Naive thymus-derived CD4-positive, alpha-beta T cell (primary cell): ENCODE measurements around the gene SGTA. TPM values are rescaled to one million over a fixed set of nuclear protein-coding genes. Genes with fewer than 3 reads are reported as not detected.

ENCODE experiments used
- ATAC-seq: fragments of 150-1000 bp; cut with Tn5 transposase; 2 replicates; pipeline ENCODE4 v1.10.0; 2021; ENCODE audit warnings: mild to moderate bottlenecking, moderate library complexity
- CTCF ChIA-PET: fragments of 350-600 bp; sonication (Branson Sonifier 250); formaldehyde crosslinking; loops from one replicate; lab custom pipeline; 2021; ENCODE audit warnings: antibody characterized with exemption; lab: Charles Lee
- POLR2A ChIA-PET: fragments of 350-600 bp; sonication (Branson Sonifier 250); formaldehyde crosslinking; loops from one replicate; lab custom pipeline; 2021; ENCODE audit warnings: antibody characterized with exemption, inconsistent platforms; lab: Charles Lee
- DNase-seq, 9 donors: peaks; one replicate each; pipeline versions ENCODE4 v3.0.0 to v3.0.0-alpha.2; 2020 to 2022; ENCODE audit warnings: mixed read lengths in 1 of 9
- H3K27ac ChIP-seq: one replicate; pipeline ENCODE4 v1.7.0; 2013; ENCODE audit warnings: mild to moderate bottlenecking, low read depth, low read length, moderate library complexity
- H3K27me3 ChIP-seq, 2 donors: one replicate each; pipeline ENCODE4 v1.7.0; 2013; ENCODE audit warnings: low read length in 2 of 2, mild to moderate bottlenecking in 2 of 2, moderate library complexity in 2 of 2; ENCODE audit not compliant: control insufficient read depth in 2 of 2, insufficient read depth in 2 of 2
- H3K36me3 ChIP-seq, 3 experiments: 1 replicate in 2 of 3; 2 replicates in 1 of 3; pipeline ENCODE4 v1.7.0; 2013; ENCODE audit warnings: low read length in 3 of 3, mild to moderate bottlenecking in 3 of 3, moderate library complexity in 1 of 3; ENCODE audit not compliant: insufficient read depth in 3 of 3, control insufficient read depth in 2 of 3
- H3K4me1 ChIP-seq, 2 donors: one replicate each; pipeline ENCODE4 v1.7.0; 2013; ENCODE audit warnings: low read length in 2 of 2, mild to moderate bottlenecking in 2 of 2, moderate library complexity in 1 of 2; ENCODE audit not compliant: control insufficient read depth in 2 of 2, insufficient read depth in 2 of 2
- H3K4me3 ChIP-seq: 2 replicates; pipeline ENCODE4 v1.7.0; 2013; ENCODE audit warnings: mild to moderate bottlenecking, low read length
- H3K9me3 ChIP-seq, 3 experiments: 1 replicate in 2 of 3; 2 replicates in 1 of 3; pipeline ENCODE4 v1.7.0; 2013; ENCODE audit warnings: low read length in 3 of 3; ENCODE audit not compliant: control insufficient read depth in 2 of 3
- H3K27ac Mint-ChIP-seq, 9 donors: one replicate each; pipeline ENCODE4 v1.8.0; 2020 to 2022; ENCODE audit warnings: mixed read lengths in 9 of 9, mild to moderate bottlenecking in 8 of 9, moderate library complexity in 5 of 9, inconsistent platforms in 2 of 9
- H3K27me3 Mint-ChIP-seq, 5 donors: one replicate each; pipeline ENCODE4 v1.8.0; 2021 to 2022; ENCODE audit warnings: mixed read lengths in 5 of 5, mild to moderate bottlenecking in 1 of 5
- H3K36me3 Mint-ChIP-seq, 5 donors: one replicate each; pipeline ENCODE4 v1.8.0; 2020 to 2022; ENCODE audit warnings: mixed read lengths in 5 of 5, mild to moderate bottlenecking in 3 of 5, inconsistent platforms in 1 of 5
- H3K4me1 Mint-ChIP-seq, 7 donors: one replicate each; pipeline ENCODE4 v1.8.0; 2020 to 2022; ENCODE audit warnings: mixed read lengths in 7 of 7, mild to moderate bottlenecking in 3 of 7, inconsistent platforms in 1 of 7
- H3K4me3 Mint-ChIP-seq, 10 donors: one replicate each; pipeline ENCODE4 v1.8.0; 2020 to 2022; ENCODE audit warnings: mild to moderate bottlenecking in 10 of 10, mixed read lengths in 10 of 10, moderate library complexity in 6 of 10, inconsistent platforms in 2 of 10
- H3K9me3 Mint-ChIP-seq, 11 donors: one replicate each; pipeline ENCODE4 v1.8.0; 2020 to 2022; ENCODE audit warnings: mixed read lengths in 11 of 11, mild to moderate bottlenecking in 4 of 11, inconsistent platforms in 1 of 11, moderate library complexity in 1 of 11
- intact Hi-C, 2 donors: fragments of 100-400 bp; cut with micrococcal nuclease; formaldehyde crosslinking; loops; one replicate each; pipeline ENCODE4 v1.15.1; 2023
- polyA plus RNA-seq, 2 donors: library from polyadenylated mRNA; unstranded; fragments of 300-500 nt; fragmentation: Illumina TruSeq; gene quantifications; one replicate each; pipeline ENCODE4 v1.2.3, GENCODE V29; 2021
- total RNA-seq, 6 experiments: library from RNA in 5 of 6; stranded (reverse) in 5 of 6; gene quantifications; 1 replicate in 5 of 6; 2 replicates in 1 of 6; pipeline ENCODE4 v1.2.3 and lab custom pipeline; 2021 to 2026

SGTA gene
- total and polyA plus RNA-seq, 7 experiments from 2014 or later = 25.3 to 47.8 (median 37.9) TPM

- Mint-ChIP-seq H3K27ac (no peak overlapping the region), H3K36me3 (peaks cover 6 to 32% (median 25%) of the 10 kb centered on the region in 5 donors), H3K4me3 (no peak overlapping the region), H3K9me3 (no peaks in the 10 kb centered on the region), H3K4me1 (peaks cover 10 to 37% (median 24%) of the 10 kb centered on the region in 7 donors), H3K27me3 (no peaks in the 10 kb centered on the region)
- ChIA-PET POLR2A (interaction anchor here (0.6 kb wide), 1 partner anchor 19 kb away, joined by 3 read pairs; no protein-coding TSS in a partner anchor), CTCF (interaction anchor here (0.6 kb wide), 1 partner anchor 45 kb away, joined by 5 read pairs; no protein-coding TSS in a partner anchor)
- intact Hi-C loops = no loop called here
- Histone ChIP-seq H3K4me1 (peaks cover 7% of the 10 kb centered on the region in 2 donors), H3K27ac (no peak overlapping the region), H3K36me3 (peaks cover 0 to 53% (median 0%) of the 10 kb centered on the region in 3 experiments), H3K27me3 (no peaks in the 10 kb centered on the region), H3K4me3 (no peak overlapping the region), H3K9me3 (no peaks in the 10 kb centered on the region)
- no peak for ATAC-seq
- DNase-seq = no peak
These were observed 47.7 kb downstream of the SGTA start for GRCh38 chr19:2735374-2735773.

- DNase-seq (no peak), ATAC-seq (no peak)
- H3K27me3 Mint-ChIP-seq = no peaks in the 10 kb centered on the region
- H3K36me3 Mint-ChIP-seq = peaks cover 6 to 32% (median 25%) of the 10 kb centered on the region in 5 donors
- no peaks in the 10 kb centered on the region for H3K9me3 ChIP-seq
- no peak overlapping the region for H3K27ac ChIP-seq
- H3K4me1 ChIP-seq = peaks cover 3 to 7% of the 10 kb centered on the region in 2 donors
- no peak overlapping the region for H3K4me3 ChIP-seq
- H3K4me1 Mint-ChIP-seq = peaks cover 5 to 32% (median 19%) of the 10 kb centered on the region in 7 donors
- CTCF ChIA-PET = interaction anchor here (0.7 kb wide), 1 partner anchor 755 kb away, joined by 3 read pairs; no protein-coding TSS in a partner anchor
- no peak overlapping the region for H3K27ac Mint-ChIP-seq
- intact Hi-C loops = no loop called here
- H3K4me3 Mint-ChIP-seq = peak overlapping the region in 2 of 10 donors; percentile 25 to 37
- POLR2A ChIA-PET = no interaction called here
- peaks cover 0 to 52% (median 0%) of the 10 kb centered on the region in 3 experiments for H3K36me3 ChIP-seq
- no peaks in the 10 kb centered on the region for H3K9me3 Mint-ChIP-seq
- no peaks in the 10 kb centered on the region for H3K27me3 ChIP-seq
These were observed 48.3 kb downstream of the SGTA start for GRCh38 chr19:2734589-2735288.

GRCh38 chr19:2733930-2734588 is 49.0 kb downstream of the SGTA start:
- Mint-ChIP-seq H3K36me3 (peaks cover 6 to 32% (median 25%) of the 10 kb centered on the region in 5 donors), H3K4me1 (peaks cover 5 to 28% (median 15%) of the 10 kb centered on the region in 7 donors), H3K27me3 (no peaks in the 10 kb centered on the region), H3K9me3 (no peaks in the 10 kb centered on the region), H3K4me3 (no peak overlapping the region), H3K27ac (no peak overlapping the region)
- CTCF ChIA-PET = no interaction called here
- POLR2A ChIA-PET = no interaction called here
- Histone ChIP-seq H3K27me3 (no peaks in the 10 kb centered on the region), H3K27ac (no peak overlapping the region), H3K36me3 (peaks cover 0 to 48% (median 0%) of the 10 kb centered on the region in 3 experiments), H3K9me3 (no peaks in the 10 kb centered on the region), H3K4me1 (peaks cover 1 to 3% of the 10 kb centered on the region in 2 donors), H3K4me3 (no peak overlapping the region)
- ATAC-seq = no peak
- intact Hi-C loops = no loop called here
- DNase-seq = no peak

DNA sequence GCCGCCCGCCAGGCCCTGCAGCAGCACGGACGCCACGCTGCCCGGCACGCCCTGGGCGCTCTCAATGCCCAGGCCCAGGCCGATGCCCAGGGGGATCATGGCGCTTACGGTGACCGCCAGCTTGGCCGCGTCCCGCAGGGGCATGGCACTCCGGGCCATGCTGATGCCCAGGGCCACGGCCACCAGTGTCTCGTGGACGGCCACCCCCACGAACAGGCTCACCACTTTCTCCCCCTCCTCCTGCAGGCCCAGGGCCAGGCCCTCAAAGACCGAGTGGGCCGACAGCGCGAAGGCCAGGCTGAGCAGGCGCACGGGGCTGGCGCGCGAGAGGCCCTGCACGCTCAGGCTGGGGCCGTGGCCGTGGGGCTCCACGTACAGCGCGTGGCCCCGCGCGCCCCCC is 50.2 kb downstream of the SGTA start:
- H3K4me3 Mint-ChIP-seq = no peak overlapping the region
- Histone ChIP-seq H3K9me3 (no peaks in the 10 kb centered on the region), H3K27me3 (no peaks in the 10 kb centered on the region), H3K4me1 (no peaks in the 10 kb centered on the region), H3K27ac (no peak overlapping the region), H3K4me3 (no peak overlapping the region), H3K36me3 (peaks cover 0 to 48% (median 0%) of the 10 kb centered on the region in 3 experiments)
- no peak overlapping the region for H3K27ac Mint-ChIP-seq
- intact Hi-C loops = no loop called here
- peaks cover 0 to 20% (median 6%) of the 10 kb centered on the region in 7 donors for H3K4me1 Mint-ChIP-seq
- CTCF ChIA-PET = no interaction called here
- no peaks in the 10 kb centered on the region for H3K27me3 Mint-ChIP-seq
- H3K9me3 Mint-ChIP-seq = no peaks in the 10 kb centered on the region
- POLR2A ChIA-PET = no interaction called here
- peaks cover 6 to 32% (median 21%) of the 10 kb centered on the region in 5 donors for H3K36me3 Mint-ChIP-seq
- no peak for ATAC-seq
- DNase-seq = no peak

DNA sequence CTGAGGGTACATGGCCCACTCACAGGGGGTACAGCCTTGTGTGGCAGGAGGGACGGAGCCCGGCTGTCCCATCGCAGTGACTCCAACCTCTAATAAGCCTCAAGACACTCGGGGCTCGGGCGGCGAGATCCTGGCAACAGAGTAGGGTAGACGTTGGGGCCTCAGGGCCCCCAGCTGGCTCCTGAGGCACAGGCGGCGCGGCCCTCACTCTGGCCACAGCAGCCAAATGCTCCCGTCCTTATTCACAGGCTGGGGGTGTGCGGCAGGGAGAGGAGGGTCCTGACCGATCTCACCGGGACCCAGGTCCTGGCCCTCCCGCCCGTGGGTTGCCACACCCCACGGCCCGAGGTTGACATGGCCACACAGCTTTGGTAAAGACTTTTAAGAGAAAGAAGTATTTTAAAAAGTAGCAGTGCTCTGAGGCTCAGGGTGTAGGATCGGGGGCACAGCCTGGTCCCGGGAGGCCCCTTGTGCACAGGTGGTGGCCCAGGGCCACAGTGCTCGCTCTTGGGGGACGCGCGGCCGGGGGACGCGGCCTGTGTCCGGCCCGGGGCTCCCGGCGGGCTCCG is 50.8 kb downstream of the SGTA start:
- peaks cover 0 to 3% (median 0%) of the 10 kb centered on the region in 5 donors for H3K27me3 Mint-ChIP-seq
- ATAC-seq (no peak), DNase-seq (no peak)
- H3K9me3 Mint-ChIP-seq = no peaks in the 10 kb centered on the region
- ChIA-PET POLR2A (no interaction called here), CTCF (no interaction called here)
- intact Hi-C loops = no loop called here
- Histone ChIP-seq H3K4me1 (no peaks in the 10 kb centered on the region), H3K36me3 (peaks cover 0 to 48% (median 0%) of the 10 kb centered on the region in 3 experiments), H3K9me3 (no peaks in the 10 kb centered on the region), H3K27ac (no peak overlapping the region), H3K4me3 (no peak overlapping the region), H3K27me3 (no peaks in the 10 kb centered on the region)
- H3K4me3 Mint-ChIP-seq = no peak overlapping the region
- H3K27ac Mint-ChIP-seq = no peak overlapping the region
- peaks cover 6 to 32% (median 20%) of the 10 kb centered on the region in 5 donors for H3K36me3 Mint-ChIP-seq
- H3K4me1 Mint-ChIP-seq = peaks cover 0 to 17% (median 6%) of the 10 kb centered on the region in 7 donors

DNA sequence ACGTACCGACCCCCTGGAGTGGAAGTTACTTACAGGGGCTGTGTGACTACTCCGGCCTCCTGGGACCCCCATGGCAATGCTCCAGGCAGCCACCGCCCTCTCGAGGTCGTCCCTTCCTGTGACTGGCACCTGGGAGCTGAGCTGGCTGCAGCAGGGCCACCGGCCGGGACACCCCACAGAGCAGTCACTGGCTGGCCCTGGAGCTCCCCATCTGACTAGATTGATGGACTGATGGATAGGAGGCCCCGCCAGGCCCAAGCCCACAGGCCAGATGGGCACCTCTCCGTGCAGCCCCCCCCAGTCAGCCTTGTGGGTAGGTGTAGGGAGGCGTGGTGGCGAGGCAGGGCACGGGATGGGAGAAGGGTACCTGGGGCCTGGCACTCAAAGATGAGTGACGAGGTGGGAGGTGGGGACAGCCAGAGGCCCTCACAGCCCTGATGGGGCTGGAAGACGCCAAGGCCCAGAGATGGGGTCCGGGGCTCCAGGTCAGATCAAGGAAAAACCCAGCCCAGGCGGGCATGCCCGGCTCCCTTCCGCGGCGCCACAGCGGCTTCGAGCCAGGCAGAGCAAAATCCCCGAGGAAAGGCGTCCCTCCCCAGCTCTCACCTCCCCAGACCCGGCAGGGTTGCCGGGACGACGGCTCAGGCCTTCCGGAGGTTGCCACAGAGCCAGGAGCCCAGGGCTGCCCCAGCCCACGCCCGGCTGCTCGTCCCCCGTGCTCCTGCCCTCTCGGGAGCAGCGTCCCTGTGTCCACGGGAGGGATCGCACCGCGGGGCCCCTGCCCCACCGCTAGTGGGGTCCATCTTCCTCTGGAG is 51.7 kb downstream of the SGTA start:
- Histone ChIP-seq H3K4me1 (no peaks in the 10 kb centered on the region), H3K4me3 (no peak overlapping the region), H3K27ac (no peak overlapping the region), H3K36me3 (peaks cover 0 to 40% (median 0%) of the 10 kb centered on the region in 3 experiments), H3K27me3 (no peaks in the 10 kb centered on the region), H3K9me3 (no peaks in the 10 kb centered on the region)
- intact Hi-C loops = no loop called here
- Mint-ChIP-seq H3K36me3 (peaks cover 6 to 23% (median 11%) of the 10 kb centered on the region in 5 donors), H3K4me3 (no peak overlapping the region), H3K27me3 (peaks cover 0 to 7% (median under 1%) of the 10 kb centered on the region in 5 donors), H3K4me1 (peaks cover 0 to 11% (median 5%) of the 10 kb centered on the region in 7 donors), H3K27ac (no peak overlapping the region), H3K9me3 (no peaks in the 10 kb centered on the region)
- ATAC-seq = no peak
- no peak for DNase-seq
- POLR2A ChIA-PET = no interaction called here
- CTCF ChIA-PET = no interaction called here
